Stimulated activated CD4-positive, alpha-beta T cell treated with anti-CD3 and anti-CD28 coated beads, TNF-alpha, amount 100 ng/mL, for 24 hours (primary cell): ENCODE measurements around the gene NUAK2.
"Not testable (repeated sequence)": the region's sequence is repeated elsewhere in the genome, so short reads cannot be mapped to it uniquely, and the experiment has no call there.

Source experiments
- DNase-seq, 3 experiments: peaks; one replicate each; pipeline ENCODE4 v3.0.0-alpha.2; 2020; ENCODE audit warnings: low read depth in 3 of 3

Gene NUAK2

GRCh38 chr1:205298191-205298994, 23.2 kb downstream of the NUAK2 start:
- no peak for DNase-seq

GRCh38 chr1:205297546-205298177, 23.9 kb downstream of the NUAK2 start:
- DNase-seq, result not testable (repeated sequence)

- no peak for DNase-seq
Measured at GRCh38 chr1:205296154-205296553, 25.4 kb downstream of the NUAK2 start.

- DNase-seq, result no peak
Measured at GRCh38 chr1:205294934-205295333, 26.6 kb downstream of the NUAK2 start.

- DNase-seq, result no peak
Measured at GRCh38 chr1:205294175-205294917, 27.2 kb downstream of the NUAK2 start.

GRCh38 chr1:205293350-205294074, 28.0 kb downstream of the NUAK2 start:
- no peak for DNase-seq

GRCh38 chr1:205291596-205291995, 29.9 kb downstream of the NUAK2 start:
- no peak for DNase-seq

GRCh38 chr1:205287767-205288559, 33.6 kb downstream of the NUAK2 start:
- peak; percentile 34 to 70 (median 62) for DNase-seq

GRCh38 chr1:205287076-205287475, 34.5 kb downstream of the NUAK2 start:
- DNase-seq, result no peak

GRCh38 chr1:205286335-205286950, 35.1 kb downstream of the NUAK2 start:
- DNase-seq, result peak in 1 of 3 experiments; percentile 77

- peak in 2 of 3 experiments; percentile 12 to 35 for DNase-seq
Measured at GRCh38 chr1:205285381-205286101, 36.0 kb downstream of the NUAK2 start.

GRCh38 chr1:205284420-205285144, 37.0 kb downstream of the NUAK2 start:
- DNase-seq, result peak; percentile 55 to 80 (median 64)

GRCh38 chr1:205283270-205284147, 38.0 kb downstream of the NUAK2 start:
- DNase-seq, result no peak

GRCh38 chr1:205280666-205281395, 40.7 kb downstream of the NUAK2 start:
- DNase-seq, result not testable (repeated sequence)

GRCh38 chr1:205279986-205280385, 41.6 kb downstream of the NUAK2 start:
- no peak for DNase-seq

- DNase-seq, result no peak
Measured at GRCh38 chr1:205276689-205277065, 44.9 kb downstream of the NUAK2 start.

GRCh38 chr1:205275916-205276688, 45.4 kb downstream of the NUAK2 start:
- no peak for DNase-seq
